SK-N-SH treated with all-trans-retinoic acid at 6 μM for 48 hours (cell line): ENCODE measurements around the gene MGMT.

Experiments used
- ATAC-seq: fragments of 200-7000 bp; cut with Tn5 transposase; 3 replicates; pipeline ENCODE4 v1.9.1; 2020; ENCODE audit warnings: mild to moderate bottlenecking, moderate library complexity
- RARB ChIP-seq: fragments of 250-450 bp; sonication (Bioruptor Pico); IDR thresholded peaks from 2 replicates; pipeline ENCODE4 v1.8.0; 2021; ENCODE audit warnings: mild to moderate bottlenecking, moderate library complexity
- TOX ChIP-seq: fragments of 250-450 bp; sonication (Bioruptor Pico); IDR thresholded peaks from 2 replicates; pipeline ENCODE4 v1.8.0; 2021; ENCODE audit warnings: mild to moderate bottlenecking, moderate library complexity, borderline replicate concordance
- ZNF565 ChIP-seq: fragments of 450-650 bp; formaldehyde crosslinking; conservative IDR thresholded peaks from 2 replicates; pipeline ENCODE4 v1.5.0; 2020; ENCODE audit warnings: low read depth, mild to moderate bottlenecking, moderate library complexity
- ZNF8 ChIP-seq: fragments of 450-650 bp; formaldehyde crosslinking; IDR thresholded peaks from 2 replicates; pipeline ENCODE4 v1.5.0; 2020; ENCODE audit warnings: mild to moderate bottlenecking, moderate library complexity
- TF ChIP-seq, protein P1 (sequence below): fragments of 250-450 bp; sonication (Bioruptor Pico); IDR thresholded peaks from 2 replicates; pipeline ENCODE4 v1.5.1; 2020; ENCODE audit warnings: low read depth, mild to moderate bottlenecking, moderate library complexity

Gene MGMT

GRCh38 chr10:129815898-129816655 lies 349.0 kb downstream of the MGMT start (continued):
- TF ChIP-seq, protein P1, sequence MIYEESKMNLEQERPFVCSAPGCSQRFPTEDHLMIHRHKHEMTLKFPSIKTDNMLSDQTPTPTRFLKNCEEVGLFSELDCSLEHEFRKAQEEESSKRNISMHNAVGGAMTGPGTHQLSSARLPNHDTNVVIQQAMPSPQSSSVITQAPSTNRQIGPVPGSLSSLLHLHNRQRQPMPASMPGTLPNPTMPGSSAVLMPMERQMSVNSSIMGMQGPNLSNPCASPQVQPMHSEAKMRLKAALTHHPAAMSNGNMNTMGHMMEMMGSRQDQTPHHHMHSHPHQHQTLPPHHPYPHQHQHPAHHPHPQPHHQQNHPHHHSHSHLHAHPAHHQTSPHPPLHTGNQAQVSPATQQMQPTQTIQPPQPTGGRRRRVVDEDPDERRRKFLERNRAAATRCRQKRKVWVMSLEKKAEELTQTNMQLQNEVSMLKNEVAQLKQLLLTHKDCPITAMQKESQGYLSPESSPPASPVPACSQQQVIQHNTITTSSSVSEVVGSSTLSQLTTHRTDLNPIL (CRISPR knock-in tag), result no peak
- no peak for TF ChIP-seq TOX (CRISPR knock-in tag)

GRCh38 chr10:129816656-129817045 lies 349.6 kb downstream of the MGMT start:
- TF ChIP-seq ZNF565 (CRISPR knock-in tag) (no peak), RARB (no peak), ZNF8 (CRISPR knock-in tag) (no peak)
- no peak for ATAC-seq
